Right renal cortex interstitium (tissue), 3 donors: ENCODE measurements around the gene SV2B. TPM values are rescaled to one million over a fixed set of nuclear protein-coding genes. Genes with fewer than 3 reads are reported as not detected.

Experiments used
- DNase-seq, 3 donors: peaks; one replicate each; pipeline ENCODE4 v3.0.0-alpha.2; 2013; ENCODE audit warnings: low read depth in 3 of 3, low spot score in 2 of 3
- polyA plus RNA-seq, 3 donors: library from polyadenylated mRNA; unstranded; fragments of 120-200 nt; gene quantifications; one replicate each; pipeline ENCODE4 v1.2.1, GENCODE V29; 2013; ENCODE audit not compliant: insufficient read length in 3 of 3

Gene SV2B
- polyA plus RNA-seq, 3 donors: 0.74 to 1.2 (median 0.86) TPM

DNA sequence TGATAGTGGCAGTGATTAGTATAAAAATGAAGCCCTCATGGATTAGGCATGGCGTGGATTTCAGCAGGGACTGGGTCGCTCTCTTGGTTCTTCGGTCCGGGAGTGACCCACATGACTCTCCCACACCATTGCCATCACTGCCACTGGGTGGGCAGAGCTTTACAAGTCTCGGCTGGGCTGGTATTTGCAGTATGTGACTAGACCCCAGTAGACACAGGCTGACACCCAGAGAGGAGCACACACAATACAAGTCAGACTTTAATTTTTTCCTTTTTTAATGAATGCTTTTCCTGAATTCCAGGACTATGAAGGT is 1.5 kb downstream of the SV2B start:
- no peak for DNase-seq

DNA sequence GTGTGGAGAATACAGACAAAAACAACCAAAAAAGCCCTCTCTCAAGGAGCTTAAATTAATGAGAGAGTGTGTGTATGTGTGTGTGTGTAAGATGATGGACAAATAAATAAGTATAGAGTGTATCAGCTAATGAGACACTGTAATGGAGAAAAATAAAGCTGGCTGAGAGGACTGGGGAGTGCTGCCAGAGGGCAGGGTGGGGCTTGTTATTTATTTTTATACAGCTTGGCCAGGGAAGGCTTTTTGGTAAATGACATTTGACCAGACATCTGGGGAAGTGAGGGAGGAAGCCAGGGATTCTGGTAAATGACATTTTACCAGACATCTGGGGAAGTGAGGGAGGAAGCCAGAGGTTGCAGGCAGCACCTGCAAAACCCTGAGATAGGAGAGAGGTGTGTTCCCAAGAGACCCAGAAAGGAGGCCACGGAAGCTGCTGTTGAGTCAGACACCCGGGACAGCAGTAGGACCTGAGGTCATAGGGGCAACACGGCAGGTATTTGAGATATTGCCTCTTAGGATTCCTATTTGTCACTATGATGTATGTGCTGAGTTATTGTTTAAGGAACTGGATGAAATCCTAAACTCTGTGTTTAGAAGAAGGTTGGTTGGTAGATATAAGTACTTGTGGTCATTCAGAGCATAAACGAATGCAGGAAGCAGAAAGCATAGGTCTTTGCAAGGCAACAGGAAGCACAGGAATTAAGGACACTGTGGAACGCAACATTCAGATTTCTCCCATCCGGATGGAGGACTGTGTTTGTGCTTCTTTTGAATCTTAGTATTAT is 2.7 kb downstream of the SV2B start:
- DNase-seq: no peak

DNA sequence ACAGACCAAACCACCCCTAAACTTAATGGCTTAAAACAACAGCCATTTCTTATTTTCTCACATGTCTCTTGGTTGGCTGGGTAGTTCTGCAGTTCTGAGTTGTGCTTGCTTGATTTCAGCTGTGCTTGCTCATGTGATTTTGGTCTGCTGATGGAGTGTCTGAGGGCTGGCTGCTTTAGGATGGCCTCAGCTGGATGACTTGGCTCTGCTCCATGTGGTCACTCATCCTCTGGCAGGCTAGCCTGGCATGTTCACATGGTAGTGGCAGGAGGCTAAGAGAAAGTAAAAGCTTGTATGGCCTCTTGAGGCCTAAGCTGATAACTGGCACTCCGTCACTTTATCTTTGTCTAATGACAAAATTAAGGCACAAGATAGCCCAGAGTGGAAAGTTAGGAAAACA is 4.1 kb downstream of the SV2B start:
- no peak for DNase-seq

DNA sequence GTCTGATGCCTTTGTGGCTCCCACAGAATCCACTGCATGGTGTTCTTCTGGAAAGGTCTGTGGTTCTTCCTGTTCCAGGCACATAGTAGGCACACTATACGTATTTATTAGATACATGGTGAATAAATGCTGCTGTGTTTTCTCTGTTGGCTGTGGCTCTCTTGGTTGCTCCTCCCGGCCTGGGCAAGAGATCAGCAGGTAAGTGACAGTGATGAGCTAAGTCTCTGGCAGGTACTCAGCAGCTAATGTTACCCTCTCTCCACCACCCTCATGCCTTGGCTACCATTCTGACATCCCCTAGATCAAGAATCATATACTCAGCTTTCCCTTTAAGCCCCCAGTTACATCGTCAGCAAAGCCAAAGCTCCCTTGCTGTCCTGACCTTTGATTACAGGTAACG is 8.4 kb downstream of the SV2B start:
- DNase-seq: no peak

DNA sequence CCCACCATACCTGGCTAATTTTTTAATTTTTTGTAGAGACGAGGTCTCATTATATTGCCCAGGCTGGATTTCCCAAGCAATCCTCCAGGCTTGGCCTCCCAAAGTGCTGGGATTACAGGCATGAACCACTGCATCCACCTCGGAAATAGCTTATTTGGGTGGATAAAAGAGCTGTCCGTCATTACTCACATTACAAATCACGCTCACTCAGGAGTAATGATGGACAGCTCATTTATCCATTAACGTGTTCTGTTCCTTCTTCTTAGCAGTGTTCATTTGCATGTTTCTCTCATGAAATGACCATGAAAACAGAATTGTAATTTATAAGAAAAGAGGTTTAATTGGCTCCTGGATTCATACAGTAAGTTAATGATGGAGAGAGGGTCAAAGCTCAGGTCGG is 9.8 kb downstream of the SV2B start:
- DNase-seq: no peak

DNA sequence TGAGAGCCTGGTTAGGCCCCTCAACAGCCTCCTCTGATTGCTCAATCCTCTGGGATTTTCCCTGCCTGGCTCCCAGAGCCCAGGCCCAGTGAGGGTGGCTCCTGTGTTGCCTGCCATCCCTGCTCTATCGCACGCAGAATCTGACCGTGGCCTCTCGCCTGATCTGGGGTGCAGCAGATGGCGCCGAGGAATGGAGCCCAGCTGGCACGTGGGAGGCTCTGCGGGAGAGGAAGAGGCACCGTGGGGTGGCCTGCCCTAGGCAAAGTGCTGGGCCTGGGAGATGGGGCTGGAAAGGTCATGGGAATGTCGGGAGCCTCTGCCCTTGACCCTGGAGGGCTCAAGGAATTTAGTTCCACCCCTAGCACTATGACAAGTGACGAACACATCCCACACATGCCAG is 10.3 kb downstream of the SV2B start:
- DNase-seq: no peak

DNA sequence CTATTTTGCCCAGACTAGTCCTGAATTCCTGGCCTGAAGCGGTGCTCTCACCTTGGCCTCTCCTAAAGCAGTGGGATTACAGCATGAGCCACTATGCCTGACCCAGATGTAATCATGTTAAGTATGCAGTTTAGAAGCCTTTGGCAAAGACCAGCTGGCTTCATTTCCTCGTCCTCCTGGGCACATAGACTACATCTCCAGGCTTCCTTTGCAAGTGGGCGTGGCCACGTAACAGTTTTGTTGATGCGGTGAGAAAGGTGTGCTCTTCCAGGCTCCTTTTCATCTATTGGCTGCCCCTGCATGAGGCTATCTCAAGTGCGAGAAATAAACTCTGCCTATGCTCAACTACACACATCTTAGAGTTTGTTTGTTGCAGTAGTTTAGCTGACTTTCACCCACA is 13.0 kb downstream of the SV2B start:
- no peak for DNase-seq

DNA sequence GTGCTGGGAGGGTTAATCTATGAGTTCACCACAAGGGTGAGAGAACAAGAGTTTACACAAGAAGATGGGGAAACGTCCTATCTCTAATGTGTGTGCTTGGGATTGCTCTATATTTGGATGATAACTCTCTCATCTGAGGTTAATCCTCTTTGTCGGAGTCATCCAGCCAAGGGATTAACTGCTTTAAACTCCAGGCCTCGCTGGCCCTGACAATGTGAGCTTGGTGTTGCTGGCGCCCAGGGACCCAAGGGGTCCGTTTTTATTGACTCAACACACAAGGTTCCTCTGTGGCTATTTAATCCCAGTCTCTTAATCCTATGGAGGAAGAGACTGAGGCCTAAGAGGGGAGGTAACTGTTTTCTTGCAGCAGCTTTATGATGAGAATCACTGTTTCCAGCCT is 14.2 kb downstream of the SV2B start:
- DNase-seq: no peak

DNA sequence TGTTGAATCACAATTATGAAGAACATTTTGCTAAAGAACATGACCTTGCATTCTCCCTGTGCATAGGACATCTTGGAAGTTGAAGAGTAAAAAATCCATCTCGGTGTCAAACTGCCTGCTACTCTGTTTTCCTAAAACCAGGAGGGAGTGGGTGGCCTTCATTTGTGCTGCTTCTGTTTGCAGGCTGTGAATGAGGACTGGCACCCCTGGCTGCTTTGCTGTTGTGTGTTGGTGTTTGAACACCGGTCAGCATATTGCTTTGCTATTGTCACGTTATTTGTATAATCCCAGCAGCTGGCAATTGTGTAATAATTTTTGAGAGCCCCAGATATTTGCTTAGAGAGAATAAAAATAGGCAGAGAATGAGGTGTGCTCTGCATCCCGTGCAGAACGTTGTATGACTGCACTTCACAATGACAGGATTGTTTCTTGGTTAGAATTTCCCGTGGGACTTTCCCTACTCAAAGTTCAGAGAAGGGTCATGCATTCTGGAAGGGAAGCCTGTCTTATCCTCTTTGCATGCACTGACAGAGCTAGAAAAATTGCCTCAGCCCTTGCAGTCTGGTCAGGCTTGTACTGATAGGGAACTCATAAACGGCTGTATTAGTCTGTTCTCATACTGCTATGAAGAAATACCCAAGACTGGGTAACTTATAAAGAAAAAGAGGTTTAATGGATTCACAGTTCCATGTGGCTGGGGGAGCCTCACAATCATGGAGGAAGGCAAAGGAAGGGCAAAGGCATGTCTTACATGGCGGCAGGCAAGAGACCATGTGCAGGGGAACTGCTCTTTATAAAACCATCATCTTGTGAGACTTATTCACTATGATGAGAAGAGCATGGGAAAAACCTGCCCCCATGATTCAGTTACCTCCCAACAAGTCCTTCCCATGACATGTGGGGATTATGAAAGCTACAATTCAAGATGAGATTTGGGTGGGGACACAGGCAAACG is 16.3 kb downstream of the SV2B start:
- no peak for DNase-seq

DNA sequence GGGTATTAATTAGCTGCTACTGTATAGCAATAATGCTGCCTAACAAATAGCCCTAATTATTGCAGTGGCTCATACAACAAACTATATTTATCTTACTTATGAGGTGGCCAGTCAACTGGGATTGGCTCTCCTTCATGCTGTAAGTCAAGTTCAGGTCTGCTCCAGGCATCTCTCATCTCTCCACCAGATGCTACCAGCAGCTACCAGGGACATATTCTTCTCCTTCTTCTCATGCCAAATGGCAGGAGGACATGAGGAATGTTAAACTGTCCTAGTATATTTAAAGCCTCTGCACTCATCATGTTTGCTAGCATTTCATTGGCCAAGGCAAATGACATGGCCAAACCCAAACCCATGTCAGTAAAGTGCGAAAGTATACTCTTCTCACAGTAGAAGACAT is 17.3 kb downstream of the SV2B start:
- no peak for DNase-seq

DNA sequence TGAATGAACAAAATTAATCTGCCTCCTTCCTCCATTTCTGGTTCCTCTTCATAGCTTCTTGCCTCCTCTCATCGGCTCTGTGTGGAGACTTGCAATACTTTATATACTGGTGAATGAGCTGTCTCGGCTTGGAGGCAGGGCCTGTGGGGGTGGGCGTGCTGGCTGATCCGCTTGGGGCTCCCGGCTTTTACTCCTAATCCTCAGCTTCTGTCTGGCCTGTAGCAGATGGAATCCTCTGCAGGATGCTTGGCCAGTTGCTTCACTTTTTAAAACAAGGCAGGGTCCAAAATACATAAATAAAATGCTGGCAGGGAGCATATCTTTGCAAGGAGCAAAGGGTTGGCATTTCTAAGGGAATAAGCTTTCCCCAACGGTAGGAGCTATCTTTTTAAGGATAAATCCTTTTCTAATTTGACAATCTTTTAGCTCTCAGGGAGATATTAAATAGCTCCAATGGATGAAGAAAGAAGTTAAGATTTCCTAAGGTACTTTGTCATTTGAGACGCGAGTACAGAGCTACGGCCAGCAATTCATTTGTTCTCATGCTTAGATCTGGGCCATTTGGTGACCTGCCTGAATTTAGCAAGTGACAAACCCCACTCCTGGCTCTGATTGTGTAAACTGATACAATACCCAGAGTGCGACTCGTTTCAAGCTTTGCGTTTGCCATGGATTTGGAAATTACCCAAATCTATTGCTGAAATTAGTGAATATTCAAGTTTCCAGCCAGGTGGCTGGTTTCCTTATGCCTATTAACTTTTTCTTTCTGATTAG is 18.9 kb downstream of the SV2B start:
- no peak for DNase-seq

DNA sequence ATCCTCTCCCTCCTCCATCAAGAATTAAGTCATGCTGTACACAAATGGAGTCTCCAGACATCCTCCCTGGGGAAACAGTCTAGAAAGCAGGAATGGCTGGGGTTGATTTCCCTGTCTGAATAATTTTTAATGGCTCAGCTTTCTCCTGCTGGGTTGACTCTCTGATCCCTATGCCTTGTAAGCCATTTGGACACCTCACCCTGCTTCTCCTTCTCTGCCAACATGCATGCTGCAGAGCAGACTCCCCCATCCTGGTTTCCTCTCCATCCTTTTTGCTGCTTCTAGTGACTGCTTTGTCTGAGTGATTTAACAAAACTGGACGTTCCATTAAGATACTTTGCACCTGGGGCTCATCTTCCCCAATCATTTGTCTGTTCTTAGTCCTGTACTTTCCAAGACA is 22.2 kb downstream of the SV2B start:
- no peak for DNase-seq

DNA sequence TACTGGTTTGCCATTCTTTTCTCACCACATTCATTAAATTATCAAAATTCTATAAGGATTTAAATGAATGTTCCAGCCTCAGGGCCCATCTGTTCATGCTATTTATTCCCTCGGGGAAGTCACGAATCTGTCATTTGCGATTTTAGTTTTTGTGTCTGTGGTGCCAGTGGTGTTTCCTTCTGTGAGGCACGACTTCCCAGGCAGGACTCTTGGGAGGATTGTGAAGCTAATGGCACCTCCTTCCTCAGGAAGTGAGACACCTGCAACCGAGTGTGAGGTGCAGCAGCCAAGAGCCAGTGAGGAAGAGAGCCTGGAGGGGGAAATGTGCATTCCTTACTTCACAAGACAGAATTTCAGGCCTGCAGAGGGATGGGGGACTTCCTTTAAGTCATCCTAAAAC is 24.1 kb downstream of the SV2B start:
- DNase-seq: no peak

DNA sequence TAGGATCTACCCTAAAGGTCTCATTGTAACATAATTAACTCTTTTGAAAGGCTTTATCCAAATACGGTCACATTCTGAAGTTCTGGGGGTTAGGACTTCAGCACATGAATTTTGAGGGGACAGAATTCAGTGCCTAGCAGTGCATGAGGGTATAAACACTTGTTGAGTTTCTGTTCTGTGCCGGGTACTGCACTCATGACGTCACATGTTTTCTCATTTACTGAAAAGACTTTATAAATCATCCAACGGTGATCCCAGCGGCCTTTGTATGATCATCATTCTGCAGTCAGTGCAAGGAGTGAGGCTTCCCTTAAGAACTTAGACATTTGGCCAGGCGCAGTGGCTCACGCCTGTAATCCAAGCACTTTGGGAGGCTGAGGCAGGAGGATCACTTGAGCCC is 25.1 kb downstream of the SV2B start:
- no peak for DNase-seq

DNA sequence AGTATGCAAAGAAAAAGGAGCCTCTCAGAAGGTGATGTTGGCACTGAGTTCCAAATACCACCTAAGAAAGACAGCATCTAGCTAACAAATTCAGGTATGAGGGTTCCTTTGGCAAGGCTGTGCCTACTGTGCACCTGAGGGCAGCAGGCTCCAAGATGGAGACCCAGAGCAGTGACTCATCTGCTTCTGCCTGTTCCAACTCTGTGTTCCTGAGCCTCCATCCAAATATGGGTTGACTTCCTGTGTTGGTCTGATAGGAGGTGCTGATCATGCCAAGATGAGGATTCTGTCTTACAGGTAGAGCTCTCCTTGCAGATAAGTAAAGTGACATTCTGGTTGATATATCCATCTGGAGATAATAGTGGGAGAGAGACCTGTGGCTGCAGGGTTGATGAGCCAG is 26.0 kb downstream of the SV2B start:
- no peak for DNase-seq

DNA sequence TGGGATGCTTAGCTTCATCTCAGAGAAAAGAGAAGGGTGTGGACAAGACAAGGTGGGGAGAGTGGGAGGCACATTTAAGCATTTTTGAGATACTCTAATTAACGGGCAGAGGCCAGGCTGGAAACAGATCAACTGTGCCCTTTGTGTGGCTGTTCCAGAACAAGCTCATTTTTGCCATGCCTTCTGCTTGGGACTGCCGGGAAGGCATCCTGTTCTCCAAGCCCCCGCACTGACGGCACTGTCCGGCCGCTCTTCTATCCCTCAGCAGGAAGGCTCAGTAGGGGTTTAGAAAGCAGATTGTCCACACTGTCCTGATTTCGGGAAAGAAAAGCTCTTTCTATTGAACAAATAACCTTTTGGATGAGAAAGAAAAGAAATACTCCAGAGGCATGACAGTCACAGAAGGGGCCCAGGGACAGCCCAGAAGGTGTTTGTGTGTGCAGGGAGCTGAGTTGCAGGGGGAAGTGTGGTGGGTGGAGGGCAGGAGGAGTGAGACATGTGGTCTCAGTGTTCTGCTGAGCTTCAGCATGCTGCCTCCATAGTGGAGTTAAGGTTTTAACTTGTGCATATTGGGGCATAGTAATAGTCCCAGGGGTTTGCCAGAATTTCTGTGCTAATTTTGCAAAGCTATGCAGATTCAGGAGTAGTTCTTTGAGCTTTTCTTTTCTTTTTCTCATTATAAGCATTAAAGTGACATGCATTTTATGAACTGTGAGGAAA is 27.3 kb downstream of the SV2B start:
- no peak for DNase-seq

DNA sequence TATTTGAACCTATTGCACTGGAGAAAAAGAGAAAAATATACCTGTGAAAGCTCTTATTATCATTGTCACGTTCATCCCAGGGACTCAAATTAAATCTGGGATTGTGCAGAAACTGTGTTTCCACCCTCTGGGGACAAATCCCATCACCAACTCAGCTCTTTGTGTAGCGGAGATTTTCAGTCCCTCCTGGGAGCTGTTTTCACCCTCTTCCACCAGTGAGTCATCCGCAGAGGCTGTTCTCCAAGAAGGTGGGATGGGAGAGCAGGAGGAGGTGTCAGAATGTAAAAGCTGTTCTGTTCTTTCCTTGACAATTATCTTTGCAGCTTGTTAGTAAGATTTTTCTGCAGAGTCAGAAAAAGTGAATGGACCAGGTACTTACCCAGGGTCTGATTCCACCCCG is 28.0 kb downstream of the SV2B start:
- DNase-seq: no peak

DNA sequence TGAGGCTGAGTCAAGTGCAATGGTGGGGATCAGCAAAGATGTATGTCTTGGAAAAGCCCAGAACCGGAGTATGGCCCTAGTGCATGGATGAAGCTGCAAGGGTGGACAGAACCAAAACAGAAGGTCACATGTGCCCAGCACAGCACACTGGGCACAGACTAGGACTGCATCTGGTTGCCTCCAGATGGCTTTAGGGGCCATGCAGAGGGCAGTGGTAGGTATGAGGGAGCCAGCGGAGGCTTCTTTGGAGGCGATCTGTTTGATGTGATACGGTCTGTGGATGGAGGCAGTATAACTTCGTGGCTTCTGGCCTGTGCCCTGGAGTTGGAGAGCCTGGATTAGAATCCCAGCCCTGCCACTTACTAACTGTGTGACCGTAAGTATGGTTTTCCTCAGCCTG is 29.4 kb downstream of the SV2B start:
- DNase-seq: no peak

DNA sequence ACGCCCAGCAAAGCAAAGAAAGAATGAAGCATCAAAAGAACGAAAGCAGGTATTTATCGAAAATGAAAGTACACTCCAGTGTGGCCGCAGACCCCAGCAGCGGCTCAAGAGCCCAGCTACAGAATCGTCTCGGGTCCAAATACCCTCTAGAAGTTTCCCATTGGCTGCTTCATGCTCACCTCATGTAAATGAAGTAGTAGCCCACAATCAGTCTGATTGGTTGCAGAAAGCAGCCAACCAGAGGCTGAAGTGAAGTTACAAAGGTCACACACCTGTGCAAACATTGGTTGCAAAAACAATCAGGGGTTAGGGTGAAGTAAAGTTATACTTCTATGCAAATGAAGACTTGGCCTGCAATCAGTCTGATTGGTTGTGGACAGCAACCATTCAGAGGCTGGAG is 32.0 kb downstream of the SV2B start:
- DNase-seq: no peak

DNA sequence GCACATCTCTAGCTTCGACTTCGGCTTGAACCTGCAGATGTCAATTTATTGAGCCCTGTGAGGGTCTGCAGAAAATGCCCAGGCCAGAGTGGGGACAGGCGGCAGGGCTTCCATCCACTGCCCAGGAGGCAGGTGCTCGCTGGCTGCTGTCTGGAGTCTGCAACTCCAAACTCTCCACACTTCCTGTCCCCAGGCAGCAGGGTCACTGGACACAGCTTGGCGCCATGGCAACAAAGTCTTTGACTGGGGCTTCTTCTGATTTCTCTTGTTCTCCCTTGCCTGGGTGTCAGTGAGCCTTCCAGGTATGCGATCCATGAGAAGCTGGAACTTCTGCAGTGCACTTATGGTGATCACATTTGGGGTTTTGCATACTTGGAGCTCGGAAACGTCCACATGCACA is 33.5 kb downstream of the SV2B start:
- no peak for DNase-seq
